ENCODE data around the gene PLAAT2. TPM values are rescaled to one million over a fixed set of nuclear protein-coding genes. Genes with fewer than 3 reads are reported as not detected.
"Not testable (repeated sequence)": the region's sequence is repeated elsewhere in the genome, so short reads cannot be mapped to it uniquely, and the experiment has no call there.

PLAAT2 gene
- total RNA-seq, 3 donors from 2014 or later = 44.3 to 238 (median 62.8) TPM

DNA sequence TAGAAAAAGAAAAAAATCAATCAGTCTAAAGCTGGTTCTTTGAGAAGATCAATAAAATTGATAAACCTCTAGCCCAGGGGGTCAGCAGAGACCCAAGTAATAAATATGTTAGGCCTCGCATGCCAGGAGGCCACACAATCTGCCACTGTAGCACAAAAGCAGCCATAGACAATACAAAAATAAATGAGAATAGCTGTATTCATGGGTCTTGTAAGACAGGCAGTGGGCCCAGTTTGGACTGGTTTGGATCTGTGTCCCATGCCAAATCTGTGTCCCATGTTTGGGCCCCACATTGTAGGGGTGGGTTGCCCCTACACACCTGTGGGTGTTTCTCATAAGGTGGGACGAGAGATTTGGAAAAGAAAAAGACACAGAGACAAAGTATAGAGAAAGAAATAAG lies 33.2 kb downstream of the PLAAT2 start:
- TF ChIP-seq CTCF (IDR thresholded peaks at IDR 0.05) = no peak
- intact Hi-C loops (cut with DNase I, micrococcal nuclease) = no loop called here
- DNase-seq (no peak), ATAC-seq (no peak)
- peaks cover 7% of the 10 kb centered on the region for H3K4me1 ChIP-seq (ENCODE audit: low read depth)
- no peaks in the 10 kb centered on the region for H3K9me3 ChIP-seq
- no peaks in the 10 kb centered on the region for H3K36me3 ChIP-seq (ENCODE audit: low read depth)
- H3K4me3 ChIP-seq = no peak overlapping the region

DNA sequence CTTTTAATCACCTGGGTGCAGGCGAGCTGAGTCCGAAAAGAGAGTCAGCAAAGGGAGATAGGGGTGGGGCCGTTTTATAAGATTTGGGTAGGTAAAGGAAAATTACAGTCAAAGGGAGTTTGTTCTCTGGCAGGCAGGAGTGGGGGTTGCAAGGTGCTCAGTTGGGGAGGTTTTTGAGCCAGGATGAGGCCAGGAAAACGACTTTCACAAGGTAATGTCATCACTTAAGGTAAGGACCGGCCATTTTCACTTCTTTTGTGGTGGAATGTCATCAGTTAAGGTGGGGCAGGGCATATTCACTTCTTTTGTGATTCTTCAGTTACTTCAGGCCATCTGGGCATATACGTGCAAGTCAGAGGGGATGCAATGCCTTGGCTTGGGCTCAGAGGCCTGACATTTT lies 33.8 kb downstream of the PLAAT2 start:
- H3K4me1 ChIP-seq (ENCODE audit: low read depth); H3K4me3 ChIP-seq; intact Hi-C loops (cut with DNase I, micrococcal nuclease); H3K9me3 ChIP-seq; DNase-seq; ATAC-seq; H3K36me3 ChIP-seq (ENCODE audit: low read depth): not testable (repeated sequence)

GRCh38 chr11:63528729-63529278 lies 34.4 kb downstream of the PLAAT2 start:
- H3K36me3 ChIP-seq (ENCODE audit: low read depth); H3K4me3 ChIP-seq; DNase-seq; intact Hi-C loops (cut with DNase I, micrococcal nuclease); ATAC-seq; H3K9me3 ChIP-seq; H3K4me1 ChIP-seq (ENCODE audit: low read depth): not testable (repeated sequence)

DNA sequence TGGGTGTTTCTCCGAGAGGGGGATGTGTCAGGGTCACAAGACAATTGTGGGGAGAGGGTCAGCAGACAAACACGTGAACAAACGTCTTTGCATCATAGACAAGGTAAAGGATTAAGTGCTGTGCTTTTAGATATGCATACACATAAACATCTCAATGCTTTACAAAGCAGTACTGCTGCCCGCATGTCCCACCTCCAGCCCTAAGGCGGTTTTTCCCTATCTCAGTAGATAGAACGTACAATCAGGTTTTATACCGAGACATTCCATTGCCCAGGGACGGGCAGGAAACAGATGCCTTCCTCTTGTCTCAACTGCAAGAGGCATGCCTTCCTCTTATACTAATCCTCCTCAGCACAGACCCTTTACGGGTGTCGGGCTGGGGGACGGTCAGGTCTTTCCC lies 35.0 kb downstream of the PLAAT2 start:
- H3K4me3 ChIP-seq, ATAC-seq: not testable (repeated sequence)

DNA sequence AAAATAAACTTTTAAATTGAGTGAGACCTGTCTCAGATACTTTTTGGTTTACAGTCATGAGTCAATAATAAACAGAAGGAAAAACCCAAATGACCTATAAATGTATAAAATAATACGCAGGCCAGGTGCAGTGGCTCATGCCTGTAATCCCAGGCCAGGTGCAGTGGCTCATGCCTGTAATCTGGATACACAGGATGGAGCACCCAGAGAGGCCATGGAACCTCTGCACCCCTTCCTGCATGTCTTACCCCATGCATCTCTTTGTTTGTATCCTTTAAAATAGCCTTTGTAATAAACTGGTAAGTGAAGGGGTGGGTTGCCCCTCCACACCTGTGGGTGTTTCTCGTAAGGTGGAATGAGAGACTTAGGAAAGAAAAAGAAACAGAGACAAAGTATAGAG lies 35.5 kb downstream of the PLAAT2 start:
- Histone ChIP-seq H3K9me3 (peaks cover 2% of the 10 kb centered on the region), H3K36me3 (ENCODE audit: low read depth) (no peaks in the 10 kb centered on the region), H3K4me1 (ENCODE audit: low read depth) (peaks cover 3% of the 10 kb centered on the region), H3K4me3 (no peak overlapping the region)
- DNase-seq (no peak), ATAC-seq (no peak)
- intact Hi-C loops (cut with DNase I, micrococcal nuclease) = no loop called here
- TF ChIP-seq CTCF (IDR thresholded peaks at IDR 0.05) = no peak

More for the DNA sequence above, 35.0 kb downstream of the PLAAT2 start:
- DNase-seq; H3K9me3 ChIP-seq; H3K36me3 ChIP-seq (ENCODE audit: low read depth); intact Hi-C loops (cut with DNase I, micrococcal nuclease); H3K4me1 ChIP-seq (ENCODE audit: low read depth): not testable (repeated sequence)

DNA sequence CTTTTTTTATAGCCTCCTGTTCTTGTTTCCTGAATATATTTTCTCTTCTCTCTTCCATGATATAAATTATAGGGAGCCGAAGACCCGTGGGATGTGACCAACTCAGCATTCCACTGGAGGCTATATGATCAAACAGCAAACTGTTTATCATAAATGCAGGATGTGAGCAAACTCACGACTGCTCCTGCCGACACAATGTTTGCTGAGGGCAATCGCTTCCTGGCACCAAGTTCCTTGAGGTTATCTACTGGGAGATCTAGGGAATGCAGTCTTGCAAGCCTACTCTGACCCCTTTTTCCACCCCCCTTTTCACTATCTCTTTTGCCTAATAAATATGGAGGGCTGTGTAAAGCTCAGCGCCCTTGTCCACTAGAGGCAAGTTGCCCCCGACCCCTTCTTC lies 40.0 kb downstream of the PLAAT2 start:
- no peak for TF ChIP-seq CTCF (IDR thresholded peaks at IDR 0.05)
- no peaks in the 10 kb centered on the region for H3K4me1 ChIP-seq (ENCODE audit: low read depth)
- intact Hi-C loops (cut with DNase I, micrococcal nuclease) = no loop called here
- peaks cover 2% of the 10 kb centered on the region for H3K9me3 ChIP-seq
- ATAC-seq (no peak), DNase-seq (no peak)
- no peaks in the 10 kb centered on the region for H3K36me3 ChIP-seq (ENCODE audit: low read depth)
- no peak overlapping the region for H3K4me3 ChIP-seq

- no peak for DNase-seq
- intact Hi-C loops (cut with DNase I, micrococcal nuclease) = no loop called here
- Histone ChIP-seq H3K9me3 (peaks cover 2% of the 10 kb centered on the region), H3K4me3 (no peak overlapping the region), H3K36me3 (ENCODE audit: low read depth) (no peaks in the 10 kb centered on the region), H3K4me1 (ENCODE audit: low read depth) (no peaks in the 10 kb centered on the region)
- ATAC-seq = no peak
- no peak for TF ChIP-seq CTCF (IDR thresholded peaks at IDR 0.05)
Measured at GRCh38 chr11:63521896-63522295, 41.3 kb downstream of the PLAAT2 start.
